CD4-positive, alpha-beta T cell (primary cell): Measurements from ENCODE around the gene ACVR1B. TPM values are rescaled to one million over a fixed set of nuclear protein-coding genes. Genes with fewer than 3 reads are reported as not detected.

ENCODE experiments used
- ATAC-seq: fragments of 200-7000 bp; cut with Tn5 transposase; one replicate; pipeline ENCODE4 v1.10.0; 2022; ENCODE audit warnings: mild to moderate bottlenecking; ENCODE audit not compliant: poor library complexity
- CTCF ChIA-PET: fragments of 350-600 bp; sonication (Branson Sonifier 250); formaldehyde crosslinking; loops from one replicate; lab custom pipeline; 2021; ENCODE audit warnings: antibody characterized with exemption, inconsistent platforms; lab: Charles Lee
- POLR2A ChIA-PET: fragments of 350-600 bp; sonication (Branson Sonifier 250); formaldehyde crosslinking; loops from one replicate; lab custom pipeline; 2021; ENCODE audit warnings: antibody characterized with exemption, inconsistent platforms; lab: Charles Lee
- DNase-seq, 14 experiments: peaks; one replicate each; pipeline ENCODE4 v3.0.0-alpha.2; 2013 to 2020; ENCODE audit warnings: mixed read lengths in 2 of 14
- H3K27ac ChIP-seq, 2 donors: one replicate each; pipeline versions ENCODE4 v1.5.1 to v1.7.0; 2013; ENCODE audit warnings: low read length in 2 of 2, low read depth in 1 of 2, mild to moderate bottlenecking in 1 of 2
- H3K27me3 ChIP-seq, 2 experiments: 1 replicate in 1 of 2; 2 replicates in 1 of 2; pipeline versions ENCODE4 v1.6.1 to v1.7.0; 2013; ENCODE audit warnings: low read length in 2 of 2, control low read depth in 1 of 2, mild to moderate bottlenecking in 1 of 2, moderate library complexity in 1 of 2; ENCODE audit not compliant: insufficient read depth in 2 of 2, control insufficient read depth in 1 of 2
- H3K36me3 ChIP-seq: one replicate; pipeline ENCODE4 v1.6.1; 2013; ENCODE audit warnings: low read length, control low read depth; ENCODE audit not compliant: insufficient read depth
- H3K4me1 ChIP-seq: one replicate; pipeline ENCODE4 v1.6.1; 2013; ENCODE audit warnings: low read length, control low read depth; ENCODE audit not compliant: insufficient read depth
- H3K4me3 ChIP-seq: one replicate; pipeline ENCODE4 v1.5.1; 2013; ENCODE audit warnings: mild to moderate bottlenecking, low read length, moderate library complexity
- H3K9me3 ChIP-seq, 2 experiments: 1 replicate in 1 of 2; 2 replicates in 1 of 2; pipeline versions ENCODE4 v1.6.1 to v1.7.0; 2013; ENCODE audit warnings: low read length in 2 of 2, mild to moderate bottlenecking in 2 of 2, control low read depth in 1 of 2, moderate library complexity in 1 of 2; ENCODE audit not compliant: control insufficient read depth in 1 of 2, insufficient read depth in 1 of 2
- H3K27ac Mint-ChIP-seq: one replicate; pipeline ENCODE4 v1.8.0; 2020; ENCODE audit warnings: mixed read lengths
- H3K27me3 Mint-ChIP-seq: one replicate; pipeline ENCODE4 v1.8.0; 2021; ENCODE audit warnings: mixed read lengths
- H3K36me3 Mint-ChIP-seq: one replicate; pipeline ENCODE4 v1.8.0; 2021; ENCODE audit warnings: low read depth, mixed read lengths
- H3K4me1 Mint-ChIP-seq: one replicate; pipeline ENCODE4 v1.8.0; 2021; ENCODE audit warnings: low read depth, mixed read lengths
- H3K4me3 Mint-ChIP-seq: one replicate; pipeline ENCODE4 v1.8.0; 2020; ENCODE audit warnings: mild to moderate bottlenecking, mixed read lengths
- H3K9me3 Mint-ChIP-seq: one replicate; pipeline ENCODE4 v1.8.0; 2020; ENCODE audit warnings: mixed read lengths
- CTCF ChIP-seq: fragments of 200-600 bp; IDR thresholded peaks from one replicate; pipeline ENCODE4 v1.8.0; 2022; ENCODE audit warnings: antibody characterized with exemption, mild to moderate bottlenecking
- intact Hi-C, 2 experiments: fragments of 100-400 bp; cut with DNase I in 1 of 2; cut with micrococcal nuclease in 1 of 2; formaldehyde crosslinking; loops; one replicate each; pipeline versions ENCODE4 v1.15.1 to v1.9.0; 2023 to 2025; cut with DNase I, micrococcal nuclease
- total RNA-seq, 174 experiments: library from RNA in 2 of 174; stranded (reverse) in 2 of 174; gene quantifications; one replicate each; pipeline ENCODE4 v1.2.3 and lab custom pipeline; 2021 to 2026

ACVR1B gene
- total RNA-seq, 2 experiments from 2014 or later, result 14.2 to 14.5 TPM

GRCh38 chr12:51915951-51916350 is 35.5 kb upstream of the ACVR1B start:
- ChIA-PET POLR2A (no interaction called here), CTCF (no interaction called here)
- Histone ChIP-seq H3K9me3 (no peaks in the 10 kb centered on the region), H3K27me3 (no peaks in the 10 kb centered on the region), H3K4me3 (no peak overlapping the region), H3K36me3 (no peaks in the 10 kb centered on the region), H3K4me1 (no peaks in the 10 kb centered on the region), H3K27ac (no peak overlapping the region)
- Mint-ChIP-seq H3K36me3 (no peaks in the 10 kb centered on the region), H3K27me3 (peaks cover 3% of the 10 kb centered on the region), H3K27ac (no peak overlapping the region), H3K9me3 (no peaks in the 10 kb centered on the region), H3K4me1 (no peaks in the 10 kb centered on the region), H3K4me3 (no peak overlapping the region)
- no peak for DNase-seq
- no peak for TF ChIP-seq CTCF
- ATAC-seq, result no peak
- intact Hi-C loops, result no loop called here

DNA sequence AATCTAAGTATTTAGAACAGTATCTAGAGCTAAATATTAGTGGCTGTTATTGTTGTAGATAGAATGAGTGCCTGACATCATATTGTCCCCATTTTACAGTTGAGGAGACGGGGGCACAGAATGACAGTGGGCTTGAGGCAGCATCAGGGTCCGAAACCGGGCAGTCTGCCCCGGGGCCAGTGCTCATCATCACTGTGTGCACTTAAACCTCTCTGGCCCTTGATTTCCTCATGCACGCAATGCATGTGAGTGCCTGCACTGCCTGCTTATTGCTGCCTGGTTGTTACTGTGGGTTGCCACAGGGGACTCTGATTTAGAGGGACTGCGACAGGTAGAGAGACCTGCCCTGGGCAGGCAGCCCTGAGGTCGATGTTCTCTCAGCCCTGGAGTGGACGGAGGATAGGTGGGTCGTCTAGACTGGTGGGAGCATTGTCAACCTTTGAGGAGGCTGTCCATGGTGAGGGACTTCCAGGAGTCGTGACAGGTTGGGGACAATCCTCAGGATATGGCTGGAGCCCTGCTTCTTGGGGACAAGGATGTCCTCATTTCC is 34.4 kb upstream of the ACVR1B start:
- H3K4me3 ChIP-seq, result no peak overlapping the region
- intact Hi-C loops, result no loop called here
- no peak for DNase-seq
- Mint-ChIP-seq H3K9me3 (no peaks in the 10 kb centered on the region), H3K27me3 (no peaks in the 10 kb centered on the region), H3K4me3 (no peak overlapping the region), H3K4me1 (no peaks in the 10 kb centered on the region), H3K27ac (no peak overlapping the region), H3K36me3 (no peaks in the 10 kb centered on the region)
- H3K9me3 ChIP-seq, result no peaks in the 10 kb centered on the region
- ChIA-PET CTCF (no interaction called here), POLR2A (no interaction called here)
- no peaks in the 10 kb centered on the region for H3K27me3 ChIP-seq
- no peaks in the 10 kb centered on the region for H3K36me3 ChIP-seq
- no peak for TF ChIP-seq CTCF
- ATAC-seq, result no peak
- H3K4me1 ChIP-seq, result no peaks in the 10 kb centered on the region
- H3K27ac ChIP-seq, result no peak overlapping the region

- Mint-ChIP-seq H3K4me1 (no peaks in the 10 kb centered on the region), H3K4me3 (no peak overlapping the region), H3K36me3 (no peaks in the 10 kb centered on the region), H3K27ac (no peak overlapping the region), H3K27me3 (no peaks in the 10 kb centered on the region), H3K9me3 (no peaks in the 10 kb centered on the region)
- intact Hi-C loops, result no loop called here
- Histone ChIP-seq H3K4me1 (peaks cover under 1% of the 10 kb centered on the region), H3K9me3 (no peaks in the 10 kb centered on the region), H3K27me3 (no peaks in the 10 kb centered on the region), H3K36me3 (no peaks in the 10 kb centered on the region), H3K27ac (no peak overlapping the region), H3K4me3 (no peak overlapping the region)
- CTCF ChIA-PET, result no interaction called here
- no peak for DNase-seq
- POLR2A ChIA-PET, result no interaction called here
- no peak for ATAC-seq
- no peak for TF ChIP-seq CTCF
Observed at GRCh38 chr12:51917746-51918453, 33.6 kb upstream of the ACVR1B start.
